ENCODE measurements around the gene USF1.

Gene USF1, protein sequence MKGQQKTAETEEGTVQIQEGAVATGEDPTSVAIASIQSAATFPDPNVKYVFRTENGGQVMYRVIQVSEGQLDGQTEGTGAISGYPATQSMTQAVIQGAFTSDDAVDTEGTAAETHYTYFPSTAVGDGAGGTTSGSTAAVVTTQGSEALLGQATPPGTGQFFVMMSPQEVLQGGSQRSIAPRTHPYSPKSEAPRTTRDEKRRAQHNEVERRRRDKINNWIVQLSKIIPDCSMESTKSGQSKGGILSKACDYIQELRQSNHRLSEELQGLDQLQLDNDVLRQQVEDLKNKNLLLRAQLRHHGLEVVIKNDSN
- total RNA-seq = 46.7 to 75.5 (median 71.9) reads per million in 3 donors

DNA sequence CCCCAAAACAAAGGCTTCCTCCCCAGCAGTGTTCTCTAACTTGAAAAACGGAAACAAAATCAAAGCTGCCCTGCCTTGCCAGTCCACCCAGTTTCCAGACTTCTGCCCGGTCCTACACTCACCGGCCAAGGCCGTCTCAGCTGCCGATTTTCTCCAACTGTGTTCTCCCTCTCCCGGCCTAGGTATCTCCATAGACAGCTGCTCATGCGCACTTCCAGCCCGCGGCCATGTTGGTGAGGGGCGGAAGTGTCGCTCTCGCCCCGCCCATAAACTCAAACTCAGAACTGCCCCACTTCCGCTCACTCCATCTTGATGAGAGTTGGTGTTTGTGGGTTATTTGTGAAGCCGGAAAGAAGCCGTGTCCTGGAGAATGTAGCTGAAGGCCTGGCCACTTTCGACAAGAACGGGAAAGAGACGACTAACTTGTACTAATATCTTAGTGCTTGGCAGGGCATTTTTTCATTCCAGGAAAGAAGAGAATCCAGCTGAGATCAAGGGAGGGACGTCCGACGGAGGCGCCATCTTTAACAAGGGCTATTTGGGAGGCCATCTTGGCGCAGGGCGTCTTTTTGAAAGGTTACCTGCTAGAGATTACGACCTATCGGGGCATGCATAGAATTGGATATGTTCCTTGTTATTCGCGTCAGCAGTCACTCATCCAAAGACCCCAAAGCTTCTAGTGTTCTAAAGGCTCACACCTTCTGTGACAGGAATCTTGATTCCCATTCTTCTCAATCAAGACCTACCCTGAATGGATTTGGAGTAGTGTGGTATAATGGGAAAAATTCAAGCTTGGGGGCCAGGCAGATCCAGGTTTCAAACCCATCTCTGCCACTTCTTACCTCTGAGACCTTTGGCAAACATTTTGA, at the start of gene USF1:
USF1 (minus strand) TSS at position 242 of the 869 bp plus-strand sequence. CDS start 2,702 bp downstream, outside the sequence.
- peaks cover 55% of the 10 kb centered on the region for H3K36me3 ChIP-seq (ENCODE audit: control insufficient read depth, insufficient read depth, low read length)
- H3K27ac ChIP-seq (ENCODE audit: insufficient read depth, low read length, poor library complexity, severe bottlenecking) = peak within 1 kb of the TSS; percentile 94
- peak within 1 kb of the TSS; percentile 98 for H3K4me3 ChIP-seq (ENCODE audit: insufficient read depth, low read depth, low read length, poor library complexity, severe bottlenecking)
- H3K4me1 ChIP-seq (ENCODE audit: control insufficient read depth, insufficient read depth, low read length, poor library complexity, severe bottlenecking) = peaks cover 8% of the 10 kb centered on the region
- DNase-seq = peak; percentile 84 to 90 (median 89)
- H3K27me3 ChIP-seq (replicated peaks; ENCODE audit: control insufficient read depth, insufficient read depth, low read length, poor library complexity, severe bottlenecking) = no peaks in the 10 kb centered on the region
- H3K9me3 ChIP-seq (ENCODE audit: control insufficient read depth, low read length) = no peaks in the 10 kb centered on the region

DNA sequence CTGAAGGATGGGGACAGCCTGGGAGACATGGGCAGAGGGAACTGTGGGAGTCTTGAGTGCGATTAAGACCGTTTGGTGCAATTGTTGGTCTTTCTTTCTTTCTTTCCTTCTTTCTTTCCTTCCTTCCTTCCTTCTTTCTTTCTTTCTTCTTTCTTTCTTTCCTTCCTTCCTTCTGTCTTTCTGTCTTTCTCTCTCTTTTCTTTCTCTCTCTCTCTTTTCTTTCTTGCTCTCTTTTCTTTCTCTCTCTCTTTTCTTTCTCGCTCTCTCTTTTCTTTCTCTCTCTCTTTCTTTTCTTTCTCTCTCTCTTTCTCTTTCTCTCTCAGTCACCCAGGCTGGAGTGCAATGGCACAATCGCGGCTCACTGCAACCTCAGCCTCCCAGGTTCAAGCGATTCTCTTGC, 49.5 kb upstream of the USF1 start:
- Histone ChIP-seq H3K9me3 (ENCODE audit: control insufficient read depth, low read length) (no peaks in the 10 kb centered on the region), H3K27me3 (replicated peaks; ENCODE audit: control insufficient read depth, insufficient read depth, low read length, poor library complexity, severe bottlenecking) (no peaks in the 10 kb centered on the region), H3K27ac (ENCODE audit: insufficient read depth, low read length, poor library complexity, severe bottlenecking) (no peak overlapping the region), H3K4me1 (ENCODE audit: control insufficient read depth, insufficient read depth, low read length, poor library complexity, severe bottlenecking) (no peaks in the 10 kb centered on the region), H3K4me3 (ENCODE audit: insufficient read depth, low read depth, low read length, poor library complexity, severe bottlenecking) (no peak overlapping the region), H3K36me3 (ENCODE audit: control insufficient read depth, insufficient read depth, low read length) (peaks cover 3% of the 10 kb centered on the region)
- no peak for DNase-seq

DNA sequence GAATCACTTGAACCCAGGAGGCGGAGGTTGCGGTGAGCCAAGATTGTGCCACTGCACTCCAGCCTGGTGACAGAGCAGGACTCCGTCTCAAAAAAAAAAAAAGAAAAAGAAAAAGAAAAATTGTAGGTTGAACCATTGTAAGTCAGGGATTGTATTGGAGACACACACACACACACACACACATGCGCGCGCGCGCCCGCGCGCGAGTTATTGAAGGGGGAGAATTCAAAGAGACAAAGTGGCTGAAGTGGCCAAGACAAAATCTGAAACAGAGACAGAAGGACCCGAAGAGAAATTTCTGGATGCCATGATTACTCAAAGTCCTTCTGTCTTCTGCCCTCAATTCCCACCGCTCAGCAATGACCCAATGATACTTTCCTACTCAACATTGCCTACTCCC, 48.7 kb upstream of the USF1 start:
- Histone ChIP-seq H3K27me3 (replicated peaks; ENCODE audit: control insufficient read depth, insufficient read depth, low read length, poor library complexity, severe bottlenecking) (no peaks in the 10 kb centered on the region), H3K4me3 (ENCODE audit: insufficient read depth, low read depth, low read length, poor library complexity, severe bottlenecking) (no peak overlapping the region), H3K4me1 (ENCODE audit: control insufficient read depth, insufficient read depth, low read length, poor library complexity, severe bottlenecking) (no peaks in the 10 kb centered on the region), H3K27ac (ENCODE audit: insufficient read depth, low read length, poor library complexity, severe bottlenecking) (no peak overlapping the region), H3K36me3 (ENCODE audit: control insufficient read depth, insufficient read depth, low read length) (peaks cover under 1% of the 10 kb centered on the region), H3K9me3 (ENCODE audit: control insufficient read depth, low read length) (no peaks in the 10 kb centered on the region)
- DNase-seq = no peak

DNA sequence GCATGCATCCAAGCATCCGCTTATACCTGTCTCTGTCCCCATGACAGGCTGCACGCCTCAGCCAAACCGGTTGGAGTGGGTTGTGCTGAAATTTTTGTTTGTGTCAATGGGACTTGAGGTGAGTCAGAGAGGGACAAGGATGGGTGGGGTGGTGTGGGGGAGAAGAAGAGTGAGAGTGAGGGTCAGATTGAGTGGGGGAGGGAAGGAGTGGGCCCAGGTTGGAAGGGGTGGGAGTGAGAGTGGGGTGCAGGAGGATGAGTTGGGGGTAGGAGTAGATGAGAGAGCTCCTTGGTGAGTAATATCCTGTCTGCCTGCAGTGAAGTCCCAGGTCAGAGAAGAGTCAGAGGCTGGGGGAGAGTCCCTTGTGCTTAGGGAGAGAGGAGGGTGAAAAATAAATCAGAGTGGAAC, 46.8 kb upstream of the USF1 start:
- H3K36me3 ChIP-seq (ENCODE audit: control insufficient read depth, insufficient read depth, low read length) = no peaks in the 10 kb centered on the region
- no peak for DNase-seq
- H3K4me1 ChIP-seq (ENCODE audit: control insufficient read depth, insufficient read depth, low read length, poor library complexity, severe bottlenecking) = no peaks in the 10 kb centered on the region
- H3K9me3 ChIP-seq (ENCODE audit: control insufficient read depth, low read length) = no peaks in the 10 kb centered on the region
- H3K27ac ChIP-seq (ENCODE audit: insufficient read depth, low read length, poor library complexity, severe bottlenecking) = no peak overlapping the region
- H3K27me3 ChIP-seq (replicated peaks; ENCODE audit: control insufficient read depth, insufficient read depth, low read length, poor library complexity, severe bottlenecking) = no peaks in the 10 kb centered on the region
- H3K4me3 ChIP-seq (ENCODE audit: insufficient read depth, low read depth, low read length, poor library complexity, severe bottlenecking) = no peak overlapping the region

DNA sequence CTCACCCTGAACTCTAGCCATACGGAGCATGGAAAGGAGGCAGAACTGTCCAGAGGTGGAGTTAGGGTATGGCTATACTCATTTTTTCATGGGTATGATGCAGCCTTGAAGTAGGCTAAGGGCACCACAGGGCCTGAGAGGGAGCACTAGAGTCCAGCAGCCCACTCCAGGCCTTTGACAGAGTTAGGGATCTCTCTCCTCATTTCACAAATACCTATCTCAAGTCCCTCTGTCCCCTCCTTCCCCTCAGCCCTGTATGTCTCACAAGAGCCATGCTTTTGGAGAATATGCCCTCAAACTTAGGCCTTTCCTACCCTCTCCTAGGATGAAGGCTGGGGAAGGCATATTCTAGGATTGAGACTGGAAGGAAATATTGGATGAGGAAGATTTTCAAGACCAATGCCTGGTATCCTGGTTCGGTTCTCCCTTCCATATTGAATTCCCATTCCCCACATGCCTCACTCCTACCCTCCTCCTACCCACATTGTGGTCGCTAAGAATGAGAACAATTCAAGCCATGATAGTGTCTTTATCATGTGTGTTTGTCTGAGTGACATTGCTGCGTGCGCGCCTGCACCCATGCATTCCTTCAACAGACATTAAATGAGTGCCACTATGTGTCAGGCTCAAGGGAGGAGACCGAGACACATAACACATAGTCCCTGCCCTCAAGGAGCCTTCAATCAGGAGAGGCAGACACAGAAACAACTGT, 46.2 kb upstream of the USF1 start:
- no peaks in the 10 kb centered on the region for H3K36me3 ChIP-seq (ENCODE audit: control insufficient read depth, insufficient read depth, low read length)
- H3K4me1 ChIP-seq (ENCODE audit: control insufficient read depth, insufficient read depth, low read length, poor library complexity, severe bottlenecking) = no peaks in the 10 kb centered on the region
- H3K4me3 ChIP-seq (ENCODE audit: insufficient read depth, low read depth, low read length, poor library complexity, severe bottlenecking) = no peak overlapping the region
- H3K9me3 ChIP-seq (ENCODE audit: control insufficient read depth, low read length) = no peaks in the 10 kb centered on the region
- no peak overlapping the region for H3K27ac ChIP-seq (ENCODE audit: insufficient read depth, low read length, poor library complexity, severe bottlenecking)
- H3K27me3 ChIP-seq (replicated peaks; ENCODE audit: control insufficient read depth, insufficient read depth, low read length, poor library complexity, severe bottlenecking) = no peaks in the 10 kb centered on the region
- no peak for DNase-seq

DNA sequence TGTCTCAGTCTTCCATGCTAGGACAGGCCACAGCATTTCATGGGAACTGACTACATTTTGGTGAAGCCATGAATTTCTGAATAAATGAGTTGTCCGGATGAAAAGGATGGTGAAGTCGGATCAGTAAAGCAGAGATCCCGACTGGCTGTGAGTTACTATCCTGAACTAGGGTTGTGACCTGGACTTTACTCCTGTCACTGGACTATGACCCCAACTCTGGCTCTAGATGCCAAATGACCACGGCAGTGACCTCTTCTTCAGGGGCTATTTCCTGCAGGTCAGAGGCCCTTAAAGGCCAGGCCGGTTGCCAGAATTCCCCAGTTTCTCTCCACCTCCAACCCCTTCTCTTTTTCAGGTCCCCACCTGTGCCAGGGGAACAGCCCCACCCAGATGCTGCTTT, 45.3 kb upstream of the USF1 start:
- no peaks in the 10 kb centered on the region for H3K4me1 ChIP-seq (ENCODE audit: control insufficient read depth, insufficient read depth, low read length, poor library complexity, severe bottlenecking)
- no peaks in the 10 kb centered on the region for H3K9me3 ChIP-seq (ENCODE audit: control insufficient read depth, low read length)
- no peak overlapping the region for H3K27ac ChIP-seq (ENCODE audit: insufficient read depth, low read length, poor library complexity, severe bottlenecking)
- no peak for DNase-seq
- H3K4me3 ChIP-seq (ENCODE audit: insufficient read depth, low read depth, low read length, poor library complexity, severe bottlenecking) = no peak overlapping the region
- no peaks in the 10 kb centered on the region for H3K36me3 ChIP-seq (ENCODE audit: control insufficient read depth, insufficient read depth, low read length)
- no peaks in the 10 kb centered on the region for H3K27me3 ChIP-seq (replicated peaks; ENCODE audit: control insufficient read depth, insufficient read depth, low read length, poor library complexity, severe bottlenecking)

DNA sequence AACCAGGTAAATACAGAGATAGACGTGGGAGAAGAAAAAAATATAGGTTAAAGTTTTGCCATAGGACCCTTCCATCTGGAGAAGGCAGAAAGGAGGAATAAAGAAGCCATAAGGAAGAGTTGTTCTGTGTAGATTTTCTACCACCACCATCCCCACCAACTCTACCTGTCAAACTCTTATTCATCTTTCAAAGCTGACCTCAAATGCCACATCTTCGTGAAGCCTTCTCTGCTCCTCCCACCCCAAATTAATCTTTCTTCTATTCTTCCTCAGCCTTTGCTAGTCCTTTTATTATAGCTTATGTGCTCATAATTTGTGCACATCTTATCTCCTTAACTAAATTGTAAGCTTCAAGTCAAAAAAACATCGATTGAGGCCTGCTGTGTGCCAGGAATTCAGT, 44.8 kb upstream of the USF1 start:
- Histone ChIP-seq H3K27me3 (replicated peaks; ENCODE audit: control insufficient read depth, insufficient read depth, low read length, poor library complexity, severe bottlenecking) (no peaks in the 10 kb centered on the region), H3K4me3 (ENCODE audit: insufficient read depth, low read depth, low read length, poor library complexity, severe bottlenecking) (no peak overlapping the region), H3K4me1 (ENCODE audit: control insufficient read depth, insufficient read depth, low read length, poor library complexity, severe bottlenecking) (no peaks in the 10 kb centered on the region), H3K9me3 (ENCODE audit: control insufficient read depth, low read length) (no peaks in the 10 kb centered on the region), H3K36me3 (ENCODE audit: control insufficient read depth, insufficient read depth, low read length) (no peaks in the 10 kb centered on the region), H3K27ac (ENCODE audit: insufficient read depth, low read length, poor library complexity, severe bottlenecking) (no peak overlapping the region)
- DNase-seq = no peak

DNA sequence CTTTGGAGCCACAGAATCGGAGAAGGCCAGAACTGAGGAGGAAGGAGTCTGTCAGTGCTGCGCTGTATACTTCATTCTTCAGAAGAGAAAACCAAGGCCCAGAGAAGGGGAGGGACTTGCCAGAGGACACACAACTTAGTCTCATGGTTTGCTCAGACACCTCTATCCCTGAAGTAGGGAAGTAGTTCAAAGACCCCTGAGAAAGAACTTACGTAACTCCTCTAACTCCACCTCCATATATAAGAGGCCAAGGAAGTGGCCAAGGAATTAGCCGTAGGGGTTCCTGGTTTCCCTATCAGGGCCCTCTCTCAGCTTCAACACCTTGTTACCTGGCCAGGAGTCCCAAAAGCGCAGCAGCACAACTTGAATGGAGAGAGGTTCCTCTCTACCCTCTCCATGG, 44.2 kb upstream of the USF1 start:
- no peaks in the 10 kb centered on the region for H3K4me1 ChIP-seq (ENCODE audit: control insufficient read depth, insufficient read depth, low read length, poor library complexity, severe bottlenecking)
- no peaks in the 10 kb centered on the region for H3K9me3 ChIP-seq (ENCODE audit: control insufficient read depth, low read length)
- H3K27ac ChIP-seq (ENCODE audit: insufficient read depth, low read length, poor library complexity, severe bottlenecking) = no peak overlapping the region
- no peaks in the 10 kb centered on the region for H3K36me3 ChIP-seq (ENCODE audit: control insufficient read depth, insufficient read depth, low read length)
- no peaks in the 10 kb centered on the region for H3K27me3 ChIP-seq (replicated peaks; ENCODE audit: control insufficient read depth, insufficient read depth, low read length, poor library complexity, severe bottlenecking)
- no peak overlapping the region for H3K4me3 ChIP-seq (ENCODE audit: insufficient read depth, low read depth, low read length, poor library complexity, severe bottlenecking)
- DNase-seq = no peak

DNA sequence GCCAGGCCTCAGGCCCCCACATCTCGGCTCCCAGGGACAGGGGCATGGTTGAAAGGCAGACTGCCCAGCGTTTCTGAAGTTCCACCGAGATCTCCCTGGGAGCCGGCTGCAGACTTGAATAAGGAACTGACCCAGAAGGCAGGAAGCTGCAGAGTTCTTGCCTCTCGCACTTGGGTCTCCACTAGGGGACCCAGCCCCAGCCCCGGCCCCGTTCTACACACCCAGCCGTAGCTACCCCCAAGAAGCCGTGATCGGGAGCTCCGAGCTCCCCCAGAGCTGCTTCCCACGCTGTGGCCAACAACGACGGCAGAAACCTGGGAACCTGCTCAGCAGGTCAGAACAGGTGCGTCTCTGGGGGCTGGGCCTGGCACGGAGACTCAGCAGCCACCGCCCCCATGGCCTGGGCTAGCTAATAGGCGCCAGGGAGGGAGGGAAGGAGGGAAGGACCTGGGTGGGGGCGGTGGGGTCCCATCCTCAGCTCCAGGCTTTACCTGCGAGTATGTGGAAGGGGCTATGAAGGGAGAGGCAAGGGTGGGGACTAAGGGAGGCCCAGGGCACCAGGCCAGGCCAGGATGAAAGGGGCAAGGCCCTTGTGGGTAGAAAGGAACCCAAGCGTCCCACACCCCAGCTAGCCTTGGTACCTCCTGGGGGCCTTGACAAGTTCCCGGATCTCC, 43.6 kb upstream of the USF1 start, which contains the start of gene NECTIN4:
NECTIN4 (minus strand) TSS at position 308 of the 674 bp plus-strand sequence; CDS start at position 46, 262 bp downstream.
- DNase-seq = no peak
- H3K9me3 ChIP-seq (ENCODE audit: control insufficient read depth, low read length) = no peaks in the 10 kb centered on the region
- H3K4me3 ChIP-seq (ENCODE audit: insufficient read depth, low read depth, low read length, poor library complexity, severe bottlenecking) = no peak within 1 kb of the TSS
- no peaks in the 10 kb centered on the region for H3K36me3 ChIP-seq (ENCODE audit: control insufficient read depth, insufficient read depth, low read length)
- H3K27me3 ChIP-seq (replicated peaks; ENCODE audit: control insufficient read depth, insufficient read depth, low read length, poor library complexity, severe bottlenecking) = no peaks in the 10 kb centered on the region
- H3K27ac ChIP-seq (ENCODE audit: insufficient read depth, low read length, poor library complexity, severe bottlenecking) = no peak within 1 kb of the TSS
- H3K4me1 ChIP-seq (ENCODE audit: control insufficient read depth, insufficient read depth, low read length, poor library complexity, severe bottlenecking) = no peaks in the 10 kb centered on the region
